HG03039 (cell line): ENCODE measurements around the gene SYNGR1.

Source experiments
- ATAC-seq: cut with Tn5 transposase; IDR thresholded peaks from one replicate; pipeline ENCODE4 v1.9.1; 2021; ENCODE audit warnings: mild to moderate bottlenecking, moderate library complexity; ENCODE audit not compliant: unreplicated experiment

Gene SYNGR1, protein sequence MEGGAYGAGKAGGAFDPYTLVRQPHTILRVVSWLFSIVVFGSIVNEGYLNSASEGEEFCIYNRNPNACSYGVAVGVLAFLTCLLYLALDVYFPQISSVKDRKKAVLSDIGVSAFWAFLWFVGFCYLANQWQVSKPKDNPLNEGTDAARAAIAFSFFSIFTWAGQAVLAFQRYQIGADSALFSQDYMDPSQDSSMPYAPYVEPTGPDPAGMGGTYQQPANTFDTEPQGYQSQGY

GRCh38 chr22:39349967-39350726, at the start of gene SYNGR1:
Gene SYNGR1 (plus strand): TSS chr22:39349991. CDS start chr22:39350011, 20 bp downstream.
- ATAC-seq = no peak

- no peak for ATAC-seq
Observed at GRCh38 chr22:39300186-39300830, 49.5 kb upstream of the SYNGR1 start.

- no peak for ATAC-seq
Observed at GRCh38 chr22:39301108-39301507, 48.7 kb upstream of the SYNGR1 start.

DNA sequence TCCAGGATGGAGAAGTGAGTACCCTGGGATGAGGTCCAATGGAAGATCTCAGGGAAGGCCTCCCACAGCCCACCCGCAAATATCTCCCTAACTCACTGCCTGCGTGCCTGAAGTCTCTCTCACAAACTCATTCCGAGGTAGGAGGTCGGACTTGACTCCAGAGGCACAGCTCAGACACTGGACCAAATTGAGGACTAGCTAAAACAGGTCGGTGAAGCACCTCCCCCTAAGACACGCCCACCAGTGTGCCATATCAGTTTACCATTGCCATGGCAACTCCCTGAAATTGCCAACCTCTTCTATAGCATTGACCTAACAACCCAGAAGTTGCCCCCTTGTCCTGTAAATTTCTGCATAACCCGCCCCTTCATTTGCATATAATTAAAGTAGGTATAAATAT, 47.9 kb upstream of the SYNGR1 start:
- ATAC-seq = no peak

GRCh38 chr22:39302431-39302960, 47.3 kb upstream of the SYNGR1 start:
- ATAC-seq = no peak

- ATAC-seq = no peak
Observed at GRCh38 chr22:39303358-39303757, 46.4 kb upstream of the SYNGR1 start.

GRCh38 chr22:39303892-39304671, 45.7 kb upstream of the SYNGR1 start:
- ATAC-seq = no peak

DNA sequence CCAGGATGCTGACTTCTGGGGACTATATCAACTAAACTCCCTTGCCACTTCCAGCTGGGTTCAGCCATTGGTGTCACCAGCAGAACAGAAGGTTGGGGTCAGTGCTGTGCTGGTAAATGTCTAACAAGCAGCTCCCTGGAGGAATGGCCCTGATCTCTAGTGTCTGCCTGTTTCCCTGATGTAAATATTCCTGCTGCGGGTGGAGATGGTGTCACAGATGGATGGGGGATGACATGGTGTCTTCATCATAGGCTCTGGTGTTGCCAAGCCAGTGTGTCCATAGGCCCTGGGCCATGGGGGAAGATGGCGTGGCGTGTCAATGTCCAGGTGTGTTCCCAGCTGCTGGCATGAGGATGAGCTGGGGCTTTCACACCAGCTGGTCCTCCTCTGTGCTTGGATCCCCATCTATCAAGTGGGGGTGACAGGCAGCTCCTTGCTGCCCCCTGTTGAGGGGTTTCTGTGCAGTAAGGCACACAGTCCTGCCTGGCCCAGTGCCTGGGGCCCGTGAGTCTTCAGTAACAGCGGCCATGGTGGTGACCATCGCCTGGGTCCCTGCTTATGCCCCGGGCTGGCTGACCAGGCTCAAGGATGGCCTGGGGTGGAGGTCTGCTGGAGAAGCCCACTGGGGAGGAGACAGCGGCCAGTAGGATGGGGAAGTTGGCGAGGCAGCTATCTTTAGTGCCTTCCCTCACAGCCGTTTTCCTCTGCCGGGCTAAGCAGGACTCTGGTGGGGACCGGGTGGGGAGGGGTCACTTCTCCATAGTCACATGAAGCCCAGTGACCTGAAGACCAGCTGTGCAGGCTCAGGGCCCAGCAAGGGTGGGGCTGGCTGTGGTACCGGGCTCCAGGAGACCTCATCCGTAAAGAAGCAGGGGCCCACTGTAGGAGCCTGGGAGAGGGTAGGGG, 43.1 kb upstream of the SYNGR1 start:
- ATAC-seq = no peak

DNA sequence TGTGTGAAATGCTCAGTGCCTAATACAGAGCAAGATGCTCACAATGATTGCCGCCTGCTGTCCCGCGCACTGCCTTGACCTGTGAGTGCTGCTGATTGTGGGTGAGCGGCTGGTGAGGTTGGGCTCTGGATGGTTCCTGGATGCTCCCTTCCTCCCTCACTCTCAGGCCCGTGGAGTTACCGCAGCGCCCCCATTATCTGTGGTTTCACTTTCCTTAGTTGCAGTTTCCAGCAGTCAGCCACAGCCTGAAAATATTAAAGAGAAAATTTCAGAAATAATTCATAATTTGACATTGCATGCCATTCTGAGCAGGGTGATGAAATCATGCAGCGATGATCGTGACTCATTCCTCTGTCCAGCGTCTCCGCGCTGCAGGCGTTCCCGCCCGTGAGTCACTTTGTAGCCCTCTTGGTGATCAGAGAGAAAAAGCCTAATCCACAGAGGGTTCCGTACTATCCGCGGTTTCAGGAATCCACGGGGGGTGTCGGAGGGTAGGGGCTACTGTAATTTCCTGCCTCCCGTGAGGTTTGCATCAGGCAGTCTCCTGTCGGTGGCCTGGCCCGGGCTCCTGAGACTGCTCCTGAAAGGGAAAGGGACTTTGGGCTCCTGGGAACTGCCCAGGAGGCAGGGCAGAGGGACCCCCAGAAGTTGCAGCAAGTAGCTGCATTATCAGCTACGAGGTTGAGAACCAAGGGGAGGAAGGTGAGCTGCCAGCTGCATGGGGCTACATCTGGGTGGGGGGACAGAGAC, 41.0 kb upstream of the SYNGR1 start:
- ATAC-seq = no peak

GRCh38 chr22:39309364-39309861, 40.4 kb upstream of the SYNGR1 start:
- no peak for ATAC-seq

GRCh38 chr22:39309881-39310714, 39.7 kb upstream of the SYNGR1 start:
- no peak for ATAC-seq

GRCh38 chr22:39311592-39312400, 38.0 kb upstream of the SYNGR1 start:
- ATAC-seq = no peak

- no peak for ATAC-seq
Observed at GRCh38 chr22:39312410-39312809, 37.4 kb upstream of the SYNGR1 start.

- ATAC-seq = no peak
Observed at GRCh38 chr22:39313258-39314001, 36.4 kb upstream of the SYNGR1 start.

DNA sequence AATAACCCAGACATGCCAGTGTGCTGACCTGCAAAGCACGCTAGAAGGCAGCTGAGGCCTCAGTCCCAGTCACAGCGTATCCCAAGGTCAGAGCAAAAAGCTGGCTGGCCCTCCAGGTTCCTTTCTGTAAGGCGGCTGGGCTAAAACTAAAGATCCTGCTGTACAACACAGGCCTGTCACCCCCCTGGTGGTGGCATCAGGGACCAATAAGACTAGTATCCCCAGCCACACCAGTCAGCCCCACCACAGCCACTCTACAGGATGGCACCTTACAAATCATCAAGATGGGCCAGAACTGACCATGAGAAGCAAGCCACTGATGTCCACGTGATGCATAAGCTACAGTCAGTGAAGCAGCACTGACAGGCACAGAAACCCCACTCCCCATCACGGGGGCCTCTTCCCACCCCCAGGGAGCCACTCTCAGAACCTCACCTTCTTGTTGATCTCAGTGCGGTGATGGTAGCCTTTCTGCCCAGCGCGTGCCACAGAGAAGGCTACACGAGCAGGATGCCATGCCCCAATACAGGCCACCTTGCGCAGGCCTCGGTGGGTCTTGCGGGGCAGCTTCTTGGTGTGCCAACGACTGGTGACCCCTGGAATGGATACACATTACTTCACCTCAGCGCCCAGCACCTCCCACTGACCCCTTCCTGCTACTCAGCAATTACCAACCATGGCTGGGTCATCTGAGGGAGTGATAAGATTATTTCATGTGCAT, 35.4 kb upstream of the SYNGR1 start:
- no peak for ATAC-seq

DNA sequence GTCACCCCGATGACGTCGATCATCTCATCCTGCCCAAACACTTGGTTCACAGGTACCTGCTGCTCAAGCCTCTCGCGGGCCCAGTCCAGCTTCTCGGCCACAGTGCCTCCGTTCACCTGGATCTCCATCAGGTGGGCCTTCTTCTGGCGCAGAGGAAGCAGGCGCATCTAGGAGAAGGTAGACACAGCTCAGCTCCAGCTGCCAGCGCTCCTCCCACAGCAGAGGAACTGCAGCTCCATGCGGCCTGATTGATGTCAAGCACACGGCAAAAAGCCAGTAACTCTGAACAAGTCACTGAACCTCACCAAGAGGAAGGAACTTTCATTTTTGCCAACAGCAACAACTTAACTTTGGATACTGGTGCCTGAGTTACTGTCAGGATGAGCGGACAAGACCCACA, 34.4 kb upstream of the SYNGR1 start:
- no peak for ATAC-seq
